Natural killer cell (primary cell): ENCODE results near the gene PRSS23. TPM values are rescaled to one million over a fixed set of nuclear protein-coding genes. Genes with fewer than 3 reads are reported as not detected.
A peak's percentile ranks its signal among the peaks of the same experiment; 100 is the strongest.
"Not testable (repeated sequence)": the region's sequence is repeated elsewhere in the genome, so short reads cannot be mapped to it uniquely, and the experiment has no call there.

ENCODE experiments used
- ATAC-seq, 3 donors: fragments of 150-1000 bp in 2 of 3; fragments of 200-7000 bp in 1 of 3; cut with Tn5 transposase; 1 replicate in 1 of 3; 2 replicates in 2 of 3; pipeline ENCODE4 v1.10.0; 2021; ENCODE audit warnings: mild to moderate bottlenecking in 2 of 3, moderate library complexity in 2 of 3
- DNase-seq, 2 donors: peaks; one replicate each; pipeline versions ENCODE4 v3.0.0 to v3.0.0-alpha.2; 2013 to 2021; ENCODE audit warnings: mixed read lengths in 1 of 2
- H3K27ac ChIP-seq: one replicate; pipeline ENCODE4 v1.5.1; 2013; ENCODE audit warnings: mild to moderate bottlenecking, low read length
- H3K27me3 ChIP-seq: one replicate; pipeline ENCODE4 v1.6.1; 2013; ENCODE audit warnings: low read length; ENCODE audit not compliant: control insufficient read depth, insufficient read depth
- H3K36me3 ChIP-seq: one replicate; pipeline ENCODE4 v1.6.1; 2013; ENCODE audit warnings: low read length; ENCODE audit not compliant: control insufficient read depth, insufficient read depth
- H3K4me1 ChIP-seq: one replicate; pipeline ENCODE4 v1.6.1; 2013; ENCODE audit warnings: low read length; ENCODE audit not compliant: control insufficient read depth, insufficient read depth
- H3K4me3 ChIP-seq: one replicate; pipeline ENCODE4 v1.5.1; 2013; ENCODE audit warnings: low read length
- H3K9me3 ChIP-seq: one replicate; pipeline ENCODE4 v1.6.1; 2013; ENCODE audit warnings: low read length; ENCODE audit not compliant: control insufficient read depth, insufficient read depth
- H3K27ac Mint-ChIP-seq, 2 donors: one replicate each; pipeline ENCODE4 v1.8.0; 2022; ENCODE audit warnings: mild to moderate bottlenecking in 2 of 2, mixed read lengths in 2 of 2, moderate library complexity in 1 of 2
- H3K27me3 Mint-ChIP-seq, 2 donors: one replicate each; pipeline ENCODE4 v1.8.0; 2022; ENCODE audit warnings: low read depth in 2 of 2, mixed read lengths in 2 of 2
- H3K36me3 Mint-ChIP-seq: one replicate; pipeline ENCODE4 v1.8.0; 2022; ENCODE audit warnings: mixed read lengths
- H3K4me1 Mint-ChIP-seq, 2 donors: one replicate each; pipeline ENCODE4 v1.8.0; 2022; ENCODE audit warnings: mixed read lengths in 2 of 2
- H3K4me3 Mint-ChIP-seq: one replicate; pipeline ENCODE4 v1.8.0; 2022; ENCODE audit warnings: mild to moderate bottlenecking, moderate library complexity, mixed read lengths
- H3K9me3 Mint-ChIP-seq, 2 donors: one replicate each; pipeline ENCODE4 v1.8.0; 2022; ENCODE audit warnings: mixed read lengths in 2 of 2
- WGBS: methylation state at CpG from one replicate; pipeline ENCODE4 v1.1.7; 2013; ENCODE audit warnings: missing lambda C conversion rate; ENCODE audit not compliant: insufficient coverage; 5-methylcytosine and 5-hydroxymethylcytosine counted together
- intact Hi-C: fragments of 100-400 bp; cut with micrococcal nuclease; formaldehyde crosslinking; loops from one replicate; pipeline ENCODE4 v1.14.2; 2022
- total RNA-seq, 4 donors: library from RNA; stranded (reverse); fragments of 120-200 nt in 1 of 4; gene quantifications; one replicate each; pipeline versions ENCODE4 v1.2.3 to v1.2.4, GENCODE V29; 2013 to 2022
- TF ChIP-seq, protein P1 (sequence below): fragments of 200-600 bp; IDR thresholded peaks from one replicate; pipeline ENCODE4 v1.8.0; 2022; ENCODE audit warnings: antibody characterized with exemption

Gene PRSS23
- total RNA-seq, 3 donors from 2014 or later (not counting 1 experiment from before 2014, with no cell fraction given) = 79.3 to 96.5 (median 84.3) TPM

GRCh38 chr11:86818462-86819192 is 18.3 kb downstream of the PRSS23 start:
- Histone ChIP-seq H3K27ac (no peak overlapping the region), H3K27me3 (no peaks in the 10 kb centered on the region), H3K9me3 (no peaks in the 10 kb centered on the region), H3K36me3 (no peaks in the 10 kb centered on the region), H3K4me3 (no peak overlapping the region), H3K4me1 (no peaks in the 10 kb centered on the region)
- intact Hi-C loops = loop anchor here (1.0 kb wide), 3 partner anchors 37 to 362 kb away; no protein-coding TSS in a partner anchor
- Mint-ChIP-seq H3K27ac (no peak overlapping the region), H3K36me3 (no peaks in the 10 kb centered on the region), H3K4me3 (no peak overlapping the region), H3K27me3 (no peaks in the 10 kb centered on the region), H3K9me3 (no peaks in the 10 kb centered on the region), H3K4me1 (peaks cover 35 to 38% of the 10 kb centered on the region in 2 donors)
- 20% methylated on average over 7 of the region's 9 CpGs for WGBS
- DNase-seq (peak in 1 of 2 donors; percentile 69), ATAC-seq (peak; percentile 48 to 77 (median 77))
- TF ChIP-seq, protein P1, sequence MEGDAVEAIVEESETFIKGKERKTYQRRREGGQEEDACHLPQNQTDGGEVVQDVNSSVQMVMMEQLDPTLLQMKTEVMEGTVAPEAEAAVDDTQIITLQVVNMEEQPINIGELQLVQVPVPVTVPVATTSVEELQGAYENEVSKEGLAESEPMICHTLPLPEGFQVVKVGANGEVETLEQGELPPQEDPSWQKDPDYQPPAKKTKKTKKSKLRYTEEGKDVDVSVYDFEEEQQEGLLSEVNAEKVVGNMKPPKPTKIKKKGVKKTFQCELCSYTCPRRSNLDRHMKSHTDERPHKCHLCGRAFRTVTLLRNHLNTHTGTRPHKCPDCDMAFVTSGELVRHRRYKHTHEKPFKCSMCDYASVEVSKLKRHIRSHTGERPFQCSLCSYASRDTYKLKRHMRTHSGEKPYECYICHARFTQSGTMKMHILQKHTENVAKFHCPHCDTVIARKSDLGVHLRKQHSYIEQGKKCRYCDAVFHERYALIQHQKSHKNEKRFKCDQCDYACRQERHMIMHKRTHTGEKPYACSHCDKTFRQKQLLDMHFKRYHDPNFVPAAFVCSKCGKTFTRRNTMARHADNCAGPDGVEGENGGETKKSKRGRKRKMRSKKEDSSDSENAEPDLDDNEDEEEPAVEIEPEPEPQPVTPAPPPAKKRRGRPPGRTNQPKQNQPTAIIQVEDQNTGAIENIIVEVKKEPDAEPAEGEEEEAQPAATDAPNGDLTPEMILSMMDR = peak; percentile 91

DNA sequence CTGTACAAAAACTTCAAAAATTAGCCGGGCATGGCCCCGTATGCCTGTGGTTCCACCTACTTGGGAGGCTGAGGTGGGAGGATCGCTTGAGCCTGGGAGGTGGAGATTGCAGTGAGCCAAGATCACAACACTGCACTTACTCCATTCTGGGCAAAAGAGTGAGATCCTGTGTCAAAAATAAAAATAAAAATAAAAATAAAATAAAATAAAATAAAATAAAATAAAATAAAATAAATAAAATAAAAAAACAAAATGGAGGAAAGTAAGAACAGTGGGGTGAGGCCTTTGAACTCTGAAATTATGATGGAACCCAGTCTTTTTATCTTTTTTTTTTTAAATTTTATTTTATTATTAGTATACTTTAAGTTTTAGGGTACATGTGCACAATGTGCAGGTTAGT is 23.8 kb downstream of the PRSS23 start:
- H3K4me1 Mint-ChIP-seq, ATAC-seq, H3K4me1 ChIP-seq, H3K36me3 Mint-ChIP-seq, H3K27me3 ChIP-seq, H3K27ac ChIP-seq, DNase-seq, H3K4me3 Mint-ChIP-seq, intact Hi-C loops, H3K27ac Mint-ChIP-seq, H3K9me3 ChIP-seq, H3K36me3 ChIP-seq, H3K9me3 Mint-ChIP-seq, H3K27me3 Mint-ChIP-seq, H3K4me3 ChIP-seq: not testable (repeated sequence)
- 90% methylated on average over 3 of the region's 3 CpGs for WGBS

GRCh38 chr11:86834376-86834775 is 34.0 kb downstream of the PRSS23 start:
- intact Hi-C loops, ATAC-seq, H3K27ac Mint-ChIP-seq, DNase-seq, H3K27ac ChIP-seq, H3K4me3 ChIP-seq, H3K4me3 Mint-ChIP-seq, H3K4me1 ChIP-seq, H3K36me3 Mint-ChIP-seq, H3K36me3 ChIP-seq, H3K27me3 ChIP-seq, H3K9me3 Mint-ChIP-seq, H3K4me1 Mint-ChIP-seq, H3K9me3 ChIP-seq, H3K27me3 Mint-ChIP-seq: not testable (repeated sequence)
- WGBS = 91% methylated on average over 4 of the region's 6 CpGs

DNA sequence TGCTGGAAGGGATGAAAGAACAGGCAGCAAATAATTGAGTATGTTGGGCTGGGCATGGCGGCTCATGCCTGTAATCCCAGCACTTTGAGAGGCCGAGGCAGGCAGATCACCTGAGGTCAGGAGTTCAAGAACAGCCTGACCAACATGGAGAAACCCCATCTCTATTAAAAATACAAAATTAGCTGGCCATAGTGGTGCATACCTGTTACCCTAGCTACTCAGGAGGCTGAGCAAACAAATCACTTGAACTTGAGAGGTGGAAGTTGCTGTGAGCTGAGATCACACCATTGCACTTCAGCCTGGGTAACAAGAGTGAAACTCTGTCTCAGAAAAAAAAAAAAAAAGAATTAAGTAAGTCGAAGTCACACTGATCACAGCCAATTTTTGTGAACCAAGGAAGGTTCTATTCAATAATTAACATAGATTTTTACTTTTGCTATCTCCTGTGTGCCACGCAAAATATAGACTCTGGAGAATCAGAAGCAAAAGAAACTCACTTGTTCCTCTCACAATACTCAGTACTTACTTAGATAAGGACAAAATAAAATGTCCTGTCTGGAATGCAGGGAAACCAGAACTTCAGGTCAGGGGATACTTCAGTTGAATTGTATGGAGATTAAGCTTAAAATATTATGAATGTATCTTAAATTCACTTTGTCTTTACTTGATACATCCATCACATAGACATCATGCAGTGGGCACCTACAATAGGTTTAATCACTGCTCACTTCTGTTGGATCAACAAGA is 44.6 kb downstream of the PRSS23 start:
- intact Hi-C loops, DNase-seq, ATAC-seq, H3K36me3 ChIP-seq, H3K4me1 ChIP-seq, H3K27me3 ChIP-seq, H3K27ac ChIP-seq, H3K4me3 Mint-ChIP-seq, H3K4me1 Mint-ChIP-seq, H3K9me3 ChIP-seq, H3K36me3 Mint-ChIP-seq, H3K9me3 Mint-ChIP-seq, H3K27ac Mint-ChIP-seq, H3K4me3 ChIP-seq, H3K27me3 Mint-ChIP-seq: not testable (repeated sequence)
- WGBS = 67% methylated on average over 1 of the region's 4 CpGs

GRCh38 chr11:86848132-86848531 is 47.8 kb downstream of the PRSS23 start:
- no peaks in the 10 kb centered on the region for H3K36me3 Mint-ChIP-seq
- H3K4me3 ChIP-seq = no peak overlapping the region
- DNase-seq (no peak), ATAC-seq (no peak)
- TF ChIP-seq, protein P1 = no peak
- H3K27me3 Mint-ChIP-seq = no peaks in the 10 kb centered on the region
- intact Hi-C loops = no loop called here
- H3K4me3 Mint-ChIP-seq = no peak overlapping the region
- H3K36me3 ChIP-seq = no peaks in the 10 kb centered on the region
- no peaks in the 10 kb centered on the region for H3K4me1 Mint-ChIP-seq
- H3K27ac Mint-ChIP-seq = no peak overlapping the region
- no peaks in the 10 kb centered on the region for H3K9me3 Mint-ChIP-seq
- no peaks in the 10 kb centered on the region for H3K27me3 ChIP-seq
- no peak overlapping the region for H3K27ac ChIP-seq
- H3K9me3 ChIP-seq = no peaks in the 10 kb centered on the region
- no peaks in the 10 kb centered on the region for H3K4me1 ChIP-seq
- WGBS = 100% methylated on average over 1 of the region's 1 CpG
